WI38 (cell line): ENCODE measurements around the gene CEP44.

ENCODE experiments used
- H3K4me3 ChIP-seq: 2 replicates; pipeline ENCODE4 v1.5.1; 2011; ENCODE audit warnings: low read depth, mild to moderate bottlenecking, control low read depth, low read length
- TF ChIP-seq, protein P1 (sequence below): IDR thresholded peaks from 2 replicates; pipeline ENCODE4 v1.5.1; 2012; ENCODE audit warnings: low read depth, mild to moderate bottlenecking, control low read depth, low read length

CEP44 gene

DNA sequence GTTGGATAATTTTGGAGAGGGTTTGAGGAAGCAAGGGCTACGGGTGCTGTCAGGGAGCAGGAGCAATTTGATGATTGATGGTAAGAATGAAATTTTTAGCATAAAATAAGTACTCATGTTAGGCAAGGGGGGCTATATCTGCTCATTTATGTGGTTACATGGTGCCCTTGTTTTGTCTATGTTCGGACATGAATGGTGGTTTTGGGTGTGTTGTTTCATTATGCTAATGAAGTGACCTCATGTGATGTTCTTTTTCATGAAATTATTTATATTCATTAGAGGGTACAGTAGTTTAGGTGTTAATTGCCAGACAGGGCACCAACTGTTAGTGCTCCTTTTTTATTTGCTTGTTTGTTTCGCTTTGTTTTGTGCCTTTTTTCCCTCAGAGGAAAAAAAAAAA lies 29.3 kb downstream of the CEP44 start:
- TF ChIP-seq, protein P1, sequence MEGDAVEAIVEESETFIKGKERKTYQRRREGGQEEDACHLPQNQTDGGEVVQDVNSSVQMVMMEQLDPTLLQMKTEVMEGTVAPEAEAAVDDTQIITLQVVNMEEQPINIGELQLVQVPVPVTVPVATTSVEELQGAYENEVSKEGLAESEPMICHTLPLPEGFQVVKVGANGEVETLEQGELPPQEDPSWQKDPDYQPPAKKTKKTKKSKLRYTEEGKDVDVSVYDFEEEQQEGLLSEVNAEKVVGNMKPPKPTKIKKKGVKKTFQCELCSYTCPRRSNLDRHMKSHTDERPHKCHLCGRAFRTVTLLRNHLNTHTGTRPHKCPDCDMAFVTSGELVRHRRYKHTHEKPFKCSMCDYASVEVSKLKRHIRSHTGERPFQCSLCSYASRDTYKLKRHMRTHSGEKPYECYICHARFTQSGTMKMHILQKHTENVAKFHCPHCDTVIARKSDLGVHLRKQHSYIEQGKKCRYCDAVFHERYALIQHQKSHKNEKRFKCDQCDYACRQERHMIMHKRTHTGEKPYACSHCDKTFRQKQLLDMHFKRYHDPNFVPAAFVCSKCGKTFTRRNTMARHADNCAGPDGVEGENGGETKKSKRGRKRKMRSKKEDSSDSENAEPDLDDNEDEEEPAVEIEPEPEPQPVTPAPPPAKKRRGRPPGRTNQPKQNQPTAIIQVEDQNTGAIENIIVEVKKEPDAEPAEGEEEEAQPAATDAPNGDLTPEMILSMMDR, result no peak
- H3K4me3 ChIP-seq, result no peak overlapping the region

DNA sequence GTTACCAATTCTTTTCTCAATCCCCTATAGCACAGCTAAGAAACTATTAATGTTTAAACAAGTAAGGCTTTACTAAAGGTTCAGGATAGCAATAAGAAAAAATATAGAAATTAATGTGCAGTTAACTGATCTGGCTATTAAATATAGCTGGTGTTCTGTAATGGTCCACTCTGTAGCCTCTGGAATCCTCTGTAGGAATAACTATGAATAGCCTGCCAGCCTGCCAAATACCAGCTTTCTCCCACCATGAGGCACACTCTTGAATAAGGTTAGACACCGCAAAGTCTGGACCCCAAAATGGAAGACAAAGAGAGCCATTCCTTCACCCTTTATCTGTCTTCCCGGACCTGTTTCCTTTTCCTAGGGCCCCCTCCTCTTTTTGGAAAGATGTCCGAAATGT lies 30.6 kb downstream of the CEP44 start:
- TF ChIP-seq, protein P1, result no peak

DNA sequence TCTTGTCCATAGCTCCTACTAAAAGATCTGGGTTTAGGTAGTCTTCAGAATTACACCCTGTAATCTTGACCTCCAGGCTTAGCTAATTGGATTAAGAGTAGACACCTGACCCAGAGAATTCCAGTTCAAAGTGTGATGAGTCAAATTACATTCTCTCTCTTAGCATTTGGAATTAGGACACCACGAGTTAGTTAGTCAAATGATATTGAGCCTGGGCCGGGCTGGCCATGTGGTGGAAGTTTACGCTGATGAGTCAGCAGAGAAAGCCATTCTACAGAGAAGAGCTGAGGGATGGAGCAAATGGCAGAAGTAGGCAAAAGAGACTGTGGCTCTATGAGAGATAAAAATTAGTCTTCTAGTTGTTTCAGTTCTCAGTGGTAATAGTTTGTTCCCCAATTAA lies 31.1 kb downstream of the CEP44 start:
- TF ChIP-seq, protein P1, result no peak
- H3K4me3 ChIP-seq, result no peak overlapping the region

More for the DNA sequence above, 30.6 kb downstream of the CEP44 start:
- H3K4me3 ChIP-seq, result no peak overlapping the region

DNA sequence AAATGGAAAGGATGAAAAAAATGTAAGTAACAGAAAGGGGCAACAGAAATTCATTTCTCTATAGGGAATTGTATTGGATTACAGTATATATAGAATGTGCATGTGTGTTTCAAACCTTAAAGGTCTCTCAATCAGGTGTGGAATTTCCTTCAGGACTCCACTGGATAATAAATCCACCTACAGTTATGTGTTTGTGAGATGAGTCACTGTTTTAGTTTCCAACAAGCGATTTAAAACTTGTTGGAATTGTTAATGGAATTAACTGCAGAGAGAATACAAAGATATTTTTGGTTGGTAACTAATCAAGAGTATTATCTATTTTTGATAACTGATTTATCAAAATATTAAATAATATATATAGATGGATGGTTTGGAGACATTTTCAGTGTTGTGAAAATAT lies 32.8 kb downstream of the CEP44 start:
- H3K4me3 ChIP-seq, result no peak overlapping the region
- TF ChIP-seq, protein P1, result no peak

DNA sequence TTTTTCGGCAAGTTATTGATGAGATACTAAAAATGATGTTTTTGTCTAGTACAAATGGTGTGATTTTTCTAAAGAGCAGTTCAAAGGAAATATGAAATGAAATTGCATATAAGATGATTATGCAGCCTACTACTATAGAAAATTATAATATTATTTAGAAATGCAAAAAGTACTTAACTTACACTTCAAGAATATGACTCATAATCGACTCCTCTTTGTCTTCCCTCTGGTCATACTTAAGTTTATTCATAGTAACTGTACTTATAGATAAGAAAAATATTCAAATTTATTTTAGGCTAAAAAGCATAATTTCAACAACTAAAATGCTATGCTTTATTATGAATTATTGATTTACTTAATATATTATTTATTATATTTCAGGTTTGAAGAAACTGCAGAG lies 33.2 kb downstream of the CEP44 start:
- TF ChIP-seq, protein P1, result no peak
- no peak overlapping the region for H3K4me3 ChIP-seq

DNA sequence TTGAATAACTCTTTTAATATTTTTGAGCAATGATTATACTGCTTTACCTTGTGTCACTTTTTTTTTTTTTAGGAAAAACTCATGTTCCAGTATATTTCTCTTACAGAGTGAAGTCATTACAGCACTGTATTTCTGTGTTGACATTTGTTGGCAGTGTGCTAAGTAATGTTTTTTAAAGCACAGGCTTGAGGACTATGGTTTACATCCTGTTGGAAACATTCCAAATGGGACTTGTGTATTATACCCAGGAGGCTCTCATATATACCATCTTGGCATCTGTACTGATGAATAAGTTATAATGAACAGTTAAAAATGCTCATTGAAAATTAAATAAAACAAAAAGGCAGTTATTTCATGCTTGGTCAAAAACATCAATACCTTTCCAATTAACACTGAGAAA lies 33.8 kb downstream of the CEP44 start:
- TF ChIP-seq, protein P1, result no peak
- H3K4me3 ChIP-seq, result no peak overlapping the region

DNA sequence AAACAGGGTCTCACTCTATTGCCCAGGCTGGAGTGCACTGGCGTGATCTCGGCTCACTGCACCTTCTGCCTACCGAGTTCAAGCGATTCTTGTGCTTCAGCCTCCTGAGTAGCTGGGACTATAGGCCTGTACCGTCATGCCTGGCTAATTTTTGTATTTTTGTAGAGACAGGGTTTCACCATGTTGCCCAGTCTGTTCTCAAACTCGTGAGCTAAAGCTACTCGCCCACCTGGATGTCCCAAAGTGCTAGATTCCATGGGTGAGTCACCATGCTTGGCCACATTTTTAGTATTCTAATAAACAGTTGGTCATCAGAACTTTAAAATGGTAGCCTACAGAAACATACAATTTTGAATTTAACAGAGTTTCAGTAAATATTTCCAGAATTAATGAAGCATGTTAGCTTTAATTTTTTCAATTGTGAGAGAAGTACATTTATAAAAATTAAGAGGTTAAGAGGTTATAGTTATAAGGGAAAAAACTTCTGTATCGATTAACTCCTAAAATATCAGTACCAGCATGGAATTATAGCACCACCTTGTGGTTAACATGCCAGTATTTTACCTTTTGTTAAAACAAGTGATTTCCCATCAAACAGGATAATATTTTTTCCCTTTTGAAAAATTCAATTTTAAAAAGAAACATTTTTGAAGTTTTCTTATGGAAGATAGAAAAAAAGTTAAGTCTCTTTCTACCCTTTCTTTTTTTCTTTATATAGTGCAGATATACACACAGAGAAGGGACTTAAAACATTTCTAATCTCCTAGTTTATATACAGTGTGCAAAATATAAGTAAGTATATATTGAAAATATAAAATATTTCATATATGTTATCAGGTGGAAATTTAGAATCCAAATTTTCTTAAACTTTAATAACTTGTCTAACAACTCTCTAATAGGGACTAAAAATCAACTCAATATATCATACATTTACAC lies 35.4 kb downstream of the CEP44 start:
- TF ChIP-seq, protein P1, result peak; percentile 34; the same call in 1 of the 2 replicates
- H3K4me3 ChIP-seq, result no peak overlapping the region
